HEK293T (cell line): ENCODE results near the gene ATP1A3.

Experiments
- CTCF ChIA-PET: fragments of 350-600 bp; formaldehyde crosslinking; extraction: SDS; loops from one replicate; lab custom pipeline; 2021; ENCODE audit warnings: antibody characterized with exemption, inconsistent platforms; lab: Yijun Ruan, JAX
- POLR2A ChIA-PET: fragments of 350-600 bp; formaldehyde crosslinking; extraction: SDS; loops from one replicate; lab custom pipeline; 2020; ENCODE audit warnings: antibody characterized with exemption, inconsistent platforms; lab: Yijun Ruan, JAX
- DNase-seq: peaks from one replicate; pipeline ENCODE4 v3.0.0; 2012; ENCODE audit warnings: mixed read lengths; ENCODE audit errors: extremely low spot score
- ARNT ChIP-seq: fragments of 450-650 bp; IDR thresholded peaks from 2 replicates; pipeline ENCODE4 v1.6.1; 2017; ENCODE audit warnings: mild to moderate bottlenecking
- BHLHE40 ChIP-seq: fragments of 450-650 bp; IDR thresholded peaks from 2 replicates; pipeline ENCODE4 v1.6.1; 2016; ENCODE audit warnings: mild to moderate bottlenecking, moderate library complexity, borderline replicate concordance
- CTBP1 ChIP-seq: fragments of 450-650 bp; IDR thresholded peaks from 2 replicates; pipeline ENCODE4 v1.6.1; 2016; ENCODE audit warnings: borderline replicate concordance
- ELF4 ChIP-seq: fragments of 450-650 bp; IDR thresholded peaks from 2 replicates; pipeline ENCODE4 v1.6.1; 2017; ENCODE audit warnings: antibody characterized with exemption
- FOXA1 ChIP-seq: fragments of 450-650 bp; IDR thresholded peaks from 2 replicates; pipeline ENCODE4 v1.6.1; 2016; ENCODE audit warnings: mild to moderate bottlenecking
- FOXK2 ChIP-seq: fragments of 450-650 bp; IDR thresholded peaks from 2 replicates; pipeline ENCODE4 v1.6.1; 2016; ENCODE audit warnings: mild to moderate bottlenecking
- FOXM1 ChIP-seq: fragments of 450-650 bp; IDR thresholded peaks from 2 replicates; pipeline ENCODE4 v1.6.1; 2017; ENCODE audit warnings: mild to moderate bottlenecking, borderline replicate concordance
- HDGF ChIP-seq: fragments of 450-650 bp; IDR thresholded peaks from 2 replicates; pipeline ENCODE4 v1.6.1; 2017; ENCODE audit warnings: antibody characterized with exemption, borderline replicate concordance
- L3MBTL2 ChIP-seq: fragments of 450-650 bp; conservative IDR thresholded peaks from 2 replicates; pipeline ENCODE4 v1.6.1; 2016; ENCODE audit warnings: mild to moderate bottlenecking
- LEF1 ChIP-seq: fragments of 450-650 bp; IDR thresholded peaks from 2 replicates; pipeline ENCODE4 v1.6.1; 2017; ENCODE audit warnings: mild to moderate bottlenecking, borderline replicate concordance
- NFRKB ChIP-seq: fragments of 450-650 bp; IDR thresholded peaks from 2 replicates; pipeline ENCODE4 v1.6.1; 2016; ENCODE audit warnings: mild to moderate bottlenecking, moderate library complexity
- PKNOX1 ChIP-seq: fragments of 450-650 bp; IDR thresholded peaks from 2 replicates; pipeline ENCODE4 v1.6.1; 2016
- SP1 ChIP-seq: fragments of 450-650 bp; IDR thresholded peaks from 2 replicates; pipeline ENCODE4 v1.6.1; 2017
- SUZ12 ChIP-seq: fragments of 450-650 bp; IDR thresholded peaks from 2 replicates; pipeline ENCODE4 v1.6.1; 2016; ENCODE audit warnings: mild to moderate bottlenecking
- TARDBP ChIP-seq: fragments of 450-650 bp; IDR thresholded peaks from 2 replicates; pipeline ENCODE4 v1.6.1; 2016
- ZNF384 ChIP-seq: fragments of 450-650 bp; IDR thresholded peaks from 2 replicates; pipeline ENCODE4 v1.6.1; 2016

The ATP1A3 gene

GRCh38 chr19:41930322-41930722, 63.7 kb downstream of the ATP1A3 start:
- ChIA-PET CTCF (no interaction called here), POLR2A (interaction anchor here (2.3 to 2.8 kb wide), 2 partner anchors 46 to 70 kb away, joined by 8 to 11 read pairs; partner anchors contain the start of gene RPS19)
- no peak for DNase-seq
- TF ChIP-seq L3MBTL2: no peak

- POLR2A ChIA-PET: interaction anchor here (2.3 to 2.8 kb wide), 2 partner anchors 46 to 70 kb away, joined by 8 to 11 read pairs; partner anchors contain the start of gene RPS19
- CTCF ChIA-PET: no interaction called here
- TF ChIP-seq ZNF384 (no peak), SUZ12 (no peak), BHLHE40 (no peak), HDGF (no peak), ARNT (no peak), FOXK2 (no peak), PKNOX1 (no peak), L3MBTL2 (no peak), ELF4 (no peak), SP1 (no peak), LEF1 (no peak)
- no peak for DNase-seq
Observed at GRCh38 chr19:41929536-41930071, 64.4 kb downstream of the ATP1A3 start.

- CTCF ChIA-PET: no interaction called here
- POLR2A ChIA-PET: interaction anchor here (2.3 to 2.8 kb wide), 2 partner anchors 45 to 69 kb away, joined by 8 to 11 read pairs; partner anchors contain the start of gene RPS19
- DNase-seq: no peak
- TF ChIP-seq SUZ12: no peak
- no peak for TF ChIP-seq FOXM1
- TF ChIP-seq NFRKB: no peak
- TF ChIP-seq ARNT: no peak
- no peak for TF ChIP-seq TARDBP
- no peak for TF ChIP-seq PKNOX1
- no peak for TF ChIP-seq FOXK2
- TF ChIP-seq FOXA1: no peak
- TF ChIP-seq HDGF: no peak
- no peak for TF ChIP-seq SP1
- TF ChIP-seq BHLHE40: no peak
- TF ChIP-seq L3MBTL2: no peak
- no peak for TF ChIP-seq ELF4
- no peak for TF ChIP-seq CTBP1
Observed at GRCh38 chr19:41928754-41929535, 65.1 kb downstream of the ATP1A3 start.

- no peak for TF ChIP-seq HDGF
- no peak for TF ChIP-seq FOXA1
- no peak for TF ChIP-seq L3MBTL2
- no peak for TF ChIP-seq FOXM1
- no peak for TF ChIP-seq SUZ12
- TF ChIP-seq CTBP1: no peak
- TF ChIP-seq TARDBP: no peak
- TF ChIP-seq ZNF384: no peak
- no peak for TF ChIP-seq NFRKB
- TF ChIP-seq FOXK2: no peak
- TF ChIP-seq BHLHE40: no peak
- TF ChIP-seq SP1: no peak
- TF ChIP-seq ARNT: no peak
- no peak for TF ChIP-seq PKNOX1
- no peak for TF ChIP-seq ELF4
- TF ChIP-seq LEF1: no peak
- ChIA-PET CTCF (no interaction called here), POLR2A (interaction anchor here (0.6 to 1.1 kb wide), 2 partner anchors 30 to 45 kb away, joined by 3 read pairs; no protein-coding TSS in a partner anchor)
- DNase-seq: no peak
Observed at GRCh38 chr19:41928221-41928683, 65.8 kb downstream of the ATP1A3 start, which contains the start of gene ERFL. ERFL (minus strand) TSS chr19:41928449; CDS start chr19:41912919, 15,530 bp downstream.

- ChIA-PET CTCF (no interaction called here), POLR2A (interaction anchor here (0.6 to 1.1 kb wide), 2 partner anchors 30 to 44 kb away, joined by 3 read pairs; no protein-coding TSS in a partner anchor)
- no peak for DNase-seq
- TF ChIP-seq L3MBTL2: no peak
- no peak for TF ChIP-seq SP1
- TF ChIP-seq BHLHE40: no peak
- no peak for TF ChIP-seq HDGF
- TF ChIP-seq FOXA1: no peak
- no peak for TF ChIP-seq ARNT
- TF ChIP-seq CTBP1: no peak
- TF ChIP-seq FOXM1: no peak
- no peak for TF ChIP-seq NFRKB
- no peak for TF ChIP-seq FOXK2
- TF ChIP-seq ELF4: no peak
- TF ChIP-seq ZNF384: no peak
- no peak for TF ChIP-seq TARDBP
- TF ChIP-seq PKNOX1: no peak
- TF ChIP-seq SUZ12: no peak
- no peak for TF ChIP-seq LEF1
Observed at GRCh38 chr19:41927497-41928192, 66.4 kb downstream of the ATP1A3 start.
